GM12891 (cell line): Measurements from ENCODE around the gene ZNF410.

Experiments
- PAX5 ChIP-seq: IDR thresholded peaks from 2 replicates; pipeline ENCODE4 v1.6.1; 2011; ENCODE audit warnings: low read length, moderate library complexity, mild to moderate bottlenecking; ENCODE audit not compliant: insufficient read depth, severe bottlenecking
- POLR2A ChIP-seq: IDR thresholded peaks from 2 replicates; pipeline ENCODE4 v1.6.1; 2011; ENCODE audit warnings: low read depth, low read length, control low read depth
- POLR2AphosphoS5 ChIP-seq: IDR thresholded peaks from 2 replicates; pipeline ENCODE4 v1.6.1; 2011; ENCODE audit warnings: low read depth, low read length, control low read depth

DNA sequence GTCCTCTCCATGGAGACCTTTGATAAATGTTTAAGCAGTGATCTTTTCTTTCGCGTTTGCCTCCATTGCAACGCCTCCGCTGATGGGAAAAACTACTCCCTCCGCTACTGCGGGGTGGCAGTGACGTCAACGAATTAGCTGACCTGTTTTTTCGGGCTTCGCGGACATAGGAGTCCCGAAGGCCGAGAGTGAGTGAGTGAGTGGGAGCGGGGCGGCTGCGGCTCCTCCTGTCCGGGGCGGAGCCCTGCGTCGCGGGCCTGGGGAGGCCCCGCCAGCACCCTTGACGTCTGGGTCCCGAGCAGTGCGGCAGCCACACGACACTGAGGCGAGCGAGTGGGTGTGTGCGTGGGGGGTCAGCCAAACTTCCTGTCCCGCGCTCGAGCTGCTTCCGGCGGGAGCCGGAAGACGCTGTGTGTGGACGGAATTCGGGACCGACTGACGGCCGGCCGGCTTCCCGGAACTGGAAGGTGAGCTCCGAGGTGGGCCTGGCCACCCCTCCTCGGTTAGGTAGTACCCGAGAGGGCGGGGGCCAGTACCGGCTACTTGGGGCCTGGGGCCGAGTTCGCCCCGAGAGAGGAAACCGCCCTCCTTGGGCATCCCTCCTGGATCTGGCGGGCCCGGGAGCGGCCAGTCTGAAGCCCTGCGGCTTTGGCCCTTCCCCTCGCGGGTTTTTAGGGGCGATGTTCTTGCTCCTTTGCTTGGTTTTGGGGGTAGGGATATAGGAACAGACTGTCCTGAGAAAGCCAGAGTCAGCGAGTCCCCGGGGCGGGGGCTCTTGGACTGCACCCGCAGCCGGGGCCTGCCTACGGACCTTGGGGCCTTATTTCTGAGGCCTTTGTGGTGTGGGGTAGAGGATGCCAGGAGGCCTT, at the start of gene ZNF410:
- TF ChIP-seq POLR2A, result peak; percentile 54
- TF ChIP-seq POLR2AphosphoS5, result peak; percentile 75
- TF ChIP-seq PAX5, result no peak
